ENCODE results near the gene WDFY3. TPM values are rescaled to one million over a fixed set of nuclear protein-coding genes. Genes with fewer than 3 reads are reported as not detected.
"Not testable (repeated sequence)": the region's sequence is repeated elsewhere in the genome, so short reads cannot be mapped to it uniquely, and the experiment has no call there.

Gene WDFY3
- total RNA-seq, 1 donor from 2014 or later: 126 TPM

DNA sequence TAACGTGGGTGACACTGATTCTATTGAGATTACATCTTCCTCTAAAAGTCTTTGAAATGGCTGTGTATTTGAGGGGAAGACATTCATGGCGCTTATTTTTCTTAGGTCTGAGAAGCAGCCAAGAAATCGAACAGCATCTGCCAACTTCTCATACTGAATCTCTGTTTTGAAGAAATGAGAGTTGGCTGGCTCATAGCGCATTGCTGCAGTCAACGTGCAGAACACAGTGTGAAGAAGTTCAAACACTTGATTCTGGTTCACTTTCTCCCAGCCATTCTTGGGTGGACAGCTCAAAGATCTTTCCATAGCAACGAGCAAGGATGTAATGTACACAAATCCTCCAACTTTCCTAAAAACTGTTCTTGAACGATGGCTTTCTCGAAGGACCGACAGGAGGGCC lies 156.5 kb downstream of the WDFY3 start:
- H3K36me3 ChIP-seq: peaks cover 27% of the 10 kb centered on the region
- H3K27ac ChIP-seq: no peak overlapping the region
- intact Hi-C loops (cut with DNase I): no loop called here
- no peak overlapping the region for H3K4me3 ChIP-seq
- H3K9me3 ChIP-seq: no peaks in the 10 kb centered on the region
- H3K4me1 ChIP-seq: no peaks in the 10 kb centered on the region
- H3K27me3 ChIP-seq: no peaks in the 10 kb centered on the region
- DNase-seq: no peak
- no peak for ATAC-seq
- TF ChIP-seq CTCF (IDR thresholded peaks at IDR 0.05): no peak

DNA sequence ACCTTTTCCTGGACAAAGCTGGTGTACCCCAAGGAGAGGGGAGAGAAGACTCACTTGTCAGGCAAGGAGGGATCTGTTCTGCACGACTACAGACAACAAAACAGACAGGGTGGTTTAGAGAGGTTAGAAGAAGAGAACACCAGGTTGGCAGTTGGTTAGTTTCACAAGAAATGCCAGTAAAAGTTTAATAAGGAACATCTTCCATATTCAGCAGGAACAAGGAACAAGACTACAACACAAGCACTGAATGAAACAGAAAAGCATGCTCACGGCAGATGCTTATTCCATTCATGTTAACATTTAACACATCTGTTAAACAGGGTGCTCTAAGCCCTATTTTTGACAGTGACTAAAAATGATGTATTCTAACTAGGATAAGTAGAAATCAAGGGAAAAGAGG lies 158.2 kb downstream of the WDFY3 start:
- Histone ChIP-seq H3K36me3 (peaks cover 27% of the 10 kb centered on the region), H3K27me3 (no peaks in the 10 kb centered on the region), H3K4me1 (no peaks in the 10 kb centered on the region), H3K9me3 (no peaks in the 10 kb centered on the region), H3K4me3 (no peak overlapping the region), H3K27ac (no peak overlapping the region)
- TF ChIP-seq CTCF (IDR thresholded peaks at IDR 0.05): no peak
- DNase-seq (no peak), ATAC-seq (no peak)
- intact Hi-C loops (cut with DNase I): no loop called here

DNA sequence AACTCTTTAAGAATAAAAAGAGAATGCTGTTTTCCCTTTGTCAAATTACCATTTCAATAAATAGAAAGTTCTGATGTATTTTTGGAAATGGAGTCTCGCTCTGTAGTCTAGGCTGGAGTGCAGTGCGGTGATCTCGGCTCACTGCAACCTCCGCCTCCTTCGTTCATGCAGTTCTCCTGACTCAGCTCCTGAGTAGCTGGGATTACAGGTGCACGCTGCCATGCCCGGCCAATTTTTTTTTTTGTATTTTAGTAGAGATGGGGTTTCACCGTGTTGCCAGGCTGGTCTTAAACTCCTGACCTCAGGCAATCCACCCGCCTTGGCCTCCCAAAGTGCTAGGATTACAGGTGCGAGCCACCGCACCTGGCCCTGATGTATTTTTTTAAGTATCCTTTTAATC lies 159.9 kb downstream of the WDFY3 start:
- ATAC-seq; H3K4me1 ChIP-seq; intact Hi-C loops (cut with DNase I); H3K9me3 ChIP-seq; DNase-seq; H3K4me3 ChIP-seq; H3K27ac ChIP-seq; H3K27me3 ChIP-seq: not testable (repeated sequence)
- peaks cover 43% of the 10 kb centered on the region for H3K36me3 ChIP-seq

DNA sequence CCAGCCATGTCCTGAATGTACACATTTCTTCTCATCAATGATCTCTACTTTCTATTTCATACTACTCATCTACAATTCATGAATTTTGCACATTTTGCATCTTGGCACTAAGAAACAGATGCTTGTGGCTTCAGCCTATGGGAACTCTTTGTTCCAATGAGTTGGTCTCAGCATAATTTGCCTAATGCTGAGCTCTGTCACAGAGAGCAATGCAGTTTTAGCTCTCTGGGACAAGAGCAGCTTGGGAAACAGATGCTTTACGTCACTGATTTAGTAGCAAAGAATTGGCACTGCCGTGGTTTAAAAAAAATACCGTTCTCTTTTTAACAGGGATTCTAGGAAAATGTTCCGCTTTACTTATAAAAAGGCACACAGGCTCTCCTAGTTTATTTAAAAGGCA lies 162.4 kb downstream of the WDFY3 start:
- intact Hi-C loops (cut with DNase I): no loop called here
- DNase-seq: no peak
- Histone ChIP-seq H3K27ac (no peak overlapping the region), H3K36me3 (peaks cover 48% of the 10 kb centered on the region), H3K9me3 (no peaks in the 10 kb centered on the region), H3K27me3 (no peaks in the 10 kb centered on the region), H3K4me1 (no peaks in the 10 kb centered on the region), H3K4me3 (no peak overlapping the region)
- no peak for ATAC-seq
- no peak for TF ChIP-seq CTCF (IDR thresholded peaks at IDR 0.05)

- Histone ChIP-seq H3K27me3 (no peaks in the 10 kb centered on the region), H3K4me1 (no peaks in the 10 kb centered on the region), H3K4me3 (no peak overlapping the region), H3K9me3 (no peaks in the 10 kb centered on the region), H3K27ac (no peak overlapping the region), H3K36me3 (peaks cover 44% of the 10 kb centered on the region)
- DNase-seq (no peak), ATAC-seq (no peak)
- intact Hi-C loops (cut with DNase I): no loop called here
- no peak for TF ChIP-seq CTCF (IDR thresholded peaks at IDR 0.05)
Measured at GRCh38 chr4:84803720-84804119, 162.8 kb downstream of the WDFY3 start.

- intact Hi-C loops (cut with DNase I): no loop called here
- ATAC-seq (no peak), DNase-seq (no peak)
- no peak overlapping the region for H3K4me3 ChIP-seq
- no peaks in the 10 kb centered on the region for H3K27me3 ChIP-seq
- H3K36me3 ChIP-seq: peaks cover 38% of the 10 kb centered on the region
- TF ChIP-seq CTCF (IDR thresholded peaks at IDR 0.05): no peak
- no peaks in the 10 kb centered on the region for H3K9me3 ChIP-seq
- no peak overlapping the region for H3K27ac ChIP-seq
- H3K4me1 ChIP-seq: no peaks in the 10 kb centered on the region
Measured at GRCh38 chr4:84803116-84803515, 163.4 kb downstream of the WDFY3 start.
